HCT116 (cell line): ENCODE data around the gene OBSCN. TPM values are rescaled to one million over a fixed set of nuclear protein-coding genes. Genes with fewer than 3 reads are reported as not detected.

Experiments
- ATAC-seq: fragments of 200-7000 bp; cut with Tn5 transposase; 2 replicates; pipeline ENCODE4 v1.9.1; 2020; ENCODE audit warnings: mild to moderate bottlenecking, moderate library complexity
- BruUV-seq: library from RNA; stranded (reverse); fragments of 400-500 nt; replicated peaks from 2 replicates; lab custom pipeline; 2021; lab: Mats Ljungman, UMichigan
- CTCF ChIA-PET: fragments of 300-600 bp; sonication (Branson Sonifier 250); formaldehyde crosslinking; loops from one replicate; lab custom pipeline; 2021; ENCODE audit warnings: antibody characterized with exemption; lab: Charles Lee
- POLR2A ChIA-PET: fragments of 300-600, 350-600 bp; sonication (Branson Sonifier 250); formaldehyde crosslinking; loops from one replicate; lab custom pipeline; 2021; ENCODE audit warnings: antibody characterized with exemption; lab: Charles Lee
- RAD21 ChIA-PET, 2 experiments: fragments of 300-600 bp; sonication (Branson Sonifier 250); formaldehyde crosslinking; loops; one replicate each; lab custom pipeline; 2023; ENCODE audit warnings: low total read pairs in 2 of 2; ENCODE audit not compliant: uncharacterized antibody in 2 of 2, unreplicated experiment in 2 of 2, low non-redundant PET in 1 of 2; lab: Charles Lee
- DNase-seq: peaks from one replicate; pipeline ENCODE4 v3.0.0-alpha.2; 2010; ENCODE audit warnings: low read depth, low spot score
- H2AFZ ChIP-seq: fragments of 200-600 bp; shearing (Covaris generic), sonication (generic); 2 replicates; pipeline ENCODE4 v1.6.1; 2017; ENCODE audit warnings: low read depth, mixed run types, mixed read lengths, antibody characterized with exemption, low read length; ENCODE audit not compliant: poor library complexity, severe bottlenecking
- H3K27ac ChIP-seq: 2 replicates; pipeline ENCODE4 v1.5.1; 2012; ENCODE audit warnings: low read depth, low read length
- H3K27me3 ChIP-seq: fragments of 200-600 bp; sonication (generic); 2 replicates; pipeline ENCODE4 v1.6.1; 2016; ENCODE audit warnings: mixed run types, low read length, mixed read lengths; ENCODE audit not compliant: insufficient read depth
- H3K36me3 ChIP-seq, 2 experiments: fragments of 200-500 bp in 1 of 2; fragments of 200-600 bp in 1 of 2; sonication (Bioruptor generic) in 1 of 2; sonication (generic) in 1 of 2; 2 replicates each; pipeline versions ENCODE4 v1.5.1 to v1.6.1; 2014 to 2016; ENCODE audit warnings: low read length in 2 of 2, inconsistent platforms in 1 of 2, mixed read lengths in 1 of 2, mixed run types in 1 of 2; ENCODE audit not compliant: insufficient read depth in 2 of 2, control insufficient read depth in 1 of 2
- H3K4me1 ChIP-seq, 2 experiments: fragments of 200-600 bp in 1 of 2; sonication (generic) in 1 of 2; 2 replicates each; pipeline versions ENCODE4 v1.5.1 to v1.6.1; 2012 to 2017; ENCODE audit warnings: low read length in 2 of 2, inconsistent platforms in 1 of 2, mild to moderate bottlenecking in 1 of 2, mixed read lengths in 1 of 2, mixed run types in 1 of 2, moderate library complexity in 1 of 2; ENCODE audit not compliant: insufficient read depth in 2 of 2, control insufficient read depth in 1 of 2
- H3K4me2 ChIP-seq: fragments of 200-600 bp; sonication (generic); 2 replicates; pipeline ENCODE4 v1.6.1; 2017; ENCODE audit warnings: mixed run types, low read length, mixed read lengths
- H3K4me3 ChIP-seq, 2 experiments: fragments of 200-600 bp in 1 of 2; sonication (generic) in 1 of 2; replicated peaks in 1 of 2; 2 replicates each; pipeline ENCODE4 v1.5.1; 2011 to 2016; ENCODE audit warnings: low read length in 2 of 2, control low read depth in 1 of 2, low read depth in 1 of 2, mild to moderate bottlenecking in 1 of 2, mixed read lengths in 1 of 2, mixed run types in 1 of 2
- H3K79me2 ChIP-seq: fragments of 200-600 bp; sonication (generic); 2 replicates; pipeline ENCODE4 v1.6.1; 2017; ENCODE audit warnings: mild to moderate bottlenecking, mixed run types, low read length, moderate library complexity, mixed read lengths; ENCODE audit not compliant: insufficient read depth
- H3K9ac ChIP-seq: fragments of 200-600 bp; sonication (generic); 2 replicates; pipeline ENCODE4 v1.6.1; 2016; ENCODE audit warnings: low read length, mixed read lengths
- H3K9me2 ChIP-seq: fragments of 200-600 bp; sonication (generic), shearing (Covaris generic); 2 replicates; pipeline ENCODE4 v1.6.1; 2017; ENCODE audit warnings: mixed run types, mild to moderate bottlenecking, moderate library complexity; ENCODE audit not compliant: insufficient read depth
- H3K9me3 ChIP-seq, 2 experiments: fragments of 200-500 bp in 1 of 2; fragments of 200-600 bp in 1 of 2; sonication (Bioruptor generic) in 1 of 2; sonication (generic) in 1 of 2; 2 replicates each; pipeline ENCODE4 v1.6.1; 2014 to 2017; ENCODE audit warnings: low read length in 2 of 2, mixed read lengths in 2 of 2, inconsistent platforms in 1 of 2, low read depth in 1 of 2, mild to moderate bottlenecking in 1 of 2, mixed run types in 1 of 2, moderate library complexity in 1 of 2; ENCODE audit not compliant: control insufficient read depth in 1 of 2, insufficient read depth in 1 of 2
- H4K20me1 ChIP-seq: fragments of 200-600 bp; sonication (generic), shearing (Covaris generic); 2 replicates; pipeline ENCODE4 v1.6.1; 2017; ENCODE audit warnings: mixed run types, mild to moderate bottlenecking, moderate library complexity; ENCODE audit not compliant: insufficient read depth
- CBX3 ChIP-seq: IDR thresholded peaks from 2 replicates; pipeline ENCODE4 v1.6.1; 2012; ENCODE audit warnings: low read depth
- EZH2 ChIP-seq: fragments of 200-600 bp; sonication (generic); IDR thresholded peaks from 2 replicates; pipeline ENCODE4 v1.6.1; 2017; ENCODE audit warnings: antibody characterized with exemption, mixed run types
- FOSL1 ChIP-seq: IDR thresholded peaks from 2 replicates; pipeline ENCODE4 v1.6.1; 2012; ENCODE audit warnings: low read depth
- JUND ChIP-seq: IDR thresholded peaks from 2 replicates; pipeline ENCODE4 v1.6.1; 2012
- POLR2AphosphoS5 ChIP-seq: IDR thresholded peaks from 2 replicates; pipeline ENCODE4 v1.6.1; 2011; ENCODE audit warnings: mild to moderate bottlenecking, low read depth, low read length, moderate library complexity
- RAD21 ChIP-seq: IDR thresholded peaks from 2 replicates; pipeline ENCODE4 v1.6.1; 2012; ENCODE audit warnings: low read depth, mild to moderate bottlenecking
- ZFX ChIP-seq: fragments of 450-650 bp; IDR thresholded peaks from 2 replicates; pipeline ENCODE4 v1.6.1; 2017
- ZNF274 ChIP-seq: fragments of 200-500 bp; sonication (Bioruptor generic); IDR thresholded peaks from 2 replicates; pipeline ENCODE4 v1.6.1; 2014; ENCODE audit warnings: mild to moderate bottlenecking, low read depth, low read length, inconsistent platforms
- intact Hi-C: fragments of 100-400 bp; cut with micrococcal nuclease; formaldehyde crosslinking; loops from 2 replicates; pipeline ENCODE4 v1.10.0; 2022
- total RNA-seq: library from RNA; stranded (reverse); gene quantifications from one replicate; pipeline ENCODE4 v1.2.1, GENCODE V29; 2021; ENCODE audit not compliant: unreplicated experiment
- TF ChIP-seq, protein P1 (sequence below): IDR thresholded peaks from 2 replicates; pipeline ENCODE4 v1.6.1; 2012; ENCODE audit warnings: low read depth
- TF ChIP-seq, protein P2 (sequence below): IDR thresholded peaks from 2 replicates; pipeline ENCODE4 v1.6.1; 2012

The OBSCN gene
- total RNA-seq, 1 experiment from 2014 or later = 16.6 TPM

DNA sequence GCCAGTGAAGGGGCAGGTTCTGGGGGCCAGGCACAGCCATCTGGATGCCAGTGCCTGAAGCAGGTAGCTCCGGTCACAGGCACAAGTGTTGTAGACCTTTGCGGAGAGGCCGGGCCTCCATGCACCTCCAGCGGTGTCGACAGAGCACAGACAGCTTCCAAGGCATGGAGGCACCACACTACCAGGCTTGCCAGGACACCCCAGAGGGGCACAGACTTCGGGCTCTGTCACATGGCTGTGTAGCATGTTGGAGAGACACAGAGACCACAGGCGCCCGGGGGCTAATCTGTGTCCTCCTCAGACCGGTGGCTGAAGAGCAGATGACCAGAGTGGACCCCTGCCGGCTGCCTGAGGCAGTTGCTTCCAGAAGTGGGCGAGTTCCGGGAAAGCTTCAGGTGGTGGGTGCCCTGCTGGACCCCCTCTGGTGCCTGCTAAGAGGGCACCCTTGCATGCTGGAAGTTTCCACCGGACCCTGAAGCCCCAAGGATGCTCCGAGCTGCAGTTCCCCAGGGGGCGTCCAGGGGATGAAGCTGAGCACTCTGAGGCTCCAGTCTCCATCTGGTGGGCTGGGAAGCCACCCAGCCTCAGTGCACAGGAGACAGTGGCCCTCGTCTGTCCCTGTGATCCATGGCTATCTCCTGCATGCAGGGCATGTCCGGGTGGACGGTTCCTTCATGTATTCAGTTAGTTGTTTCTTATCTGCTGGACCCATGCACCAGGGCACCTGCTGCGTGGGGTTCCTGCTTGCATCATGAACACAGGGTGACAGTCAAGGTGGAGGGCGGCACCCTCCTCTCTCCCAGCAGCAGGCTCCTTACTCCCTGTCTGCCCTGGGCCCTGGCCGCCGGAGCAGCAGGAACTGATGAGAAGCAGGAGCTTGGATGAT lies 82.4 kb downstream of the OBSCN start (continued):
- TF ChIP-seq, protein P1, sequence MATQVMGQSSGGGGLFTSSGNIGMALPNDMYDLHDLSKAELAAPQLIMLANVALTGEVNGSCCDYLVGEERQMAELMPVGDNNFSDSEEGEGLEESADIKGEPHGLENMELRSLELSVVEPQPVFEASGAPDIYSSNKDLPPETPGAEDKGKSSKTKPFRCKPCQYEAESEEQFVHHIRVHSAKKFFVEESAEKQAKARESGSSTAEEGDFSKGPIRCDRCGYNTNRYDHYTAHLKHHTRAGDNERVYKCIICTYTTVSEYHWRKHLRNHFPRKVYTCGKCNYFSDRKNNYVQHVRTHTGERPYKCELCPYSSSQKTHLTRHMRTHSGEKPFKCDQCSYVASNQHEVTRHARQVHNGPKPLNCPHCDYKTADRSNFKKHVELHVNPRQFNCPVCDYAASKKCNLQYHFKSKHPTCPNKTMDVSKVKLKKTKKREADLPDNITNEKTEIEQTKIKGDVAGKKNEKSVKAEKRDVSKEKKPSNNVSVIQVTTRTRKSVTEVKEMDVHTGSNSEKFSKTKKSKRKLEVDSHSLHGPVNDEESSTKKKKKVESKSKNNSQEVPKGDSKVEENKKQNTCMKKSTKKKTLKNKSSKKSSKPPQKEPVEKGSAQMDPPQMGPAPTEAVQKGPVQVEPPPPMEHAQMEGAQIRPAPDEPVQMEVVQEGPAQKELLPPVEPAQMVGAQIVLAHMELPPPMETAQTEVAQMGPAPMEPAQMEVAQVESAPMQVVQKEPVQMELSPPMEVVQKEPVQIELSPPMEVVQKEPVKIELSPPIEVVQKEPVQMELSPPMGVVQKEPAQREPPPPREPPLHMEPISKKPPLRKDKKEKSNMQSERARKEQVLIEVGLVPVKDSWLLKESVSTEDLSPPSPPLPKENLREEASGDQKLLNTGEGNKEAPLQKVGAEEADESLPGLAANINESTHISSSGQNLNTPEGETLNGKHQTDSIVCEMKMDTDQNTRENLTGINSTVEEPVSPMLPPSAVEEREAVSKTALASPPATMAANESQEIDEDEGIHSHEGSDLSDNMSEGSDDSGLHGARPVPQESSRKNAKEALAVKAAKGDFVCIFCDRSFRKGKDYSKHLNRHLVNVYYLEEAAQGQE = no peak
- TF ChIP-seq EZH2 = no peak
- no peak for TF ChIP-seq ZNF274
- TF ChIP-seq ZFX = no peak
- TF ChIP-seq, all 23 proteins: peak for 0

DNA sequence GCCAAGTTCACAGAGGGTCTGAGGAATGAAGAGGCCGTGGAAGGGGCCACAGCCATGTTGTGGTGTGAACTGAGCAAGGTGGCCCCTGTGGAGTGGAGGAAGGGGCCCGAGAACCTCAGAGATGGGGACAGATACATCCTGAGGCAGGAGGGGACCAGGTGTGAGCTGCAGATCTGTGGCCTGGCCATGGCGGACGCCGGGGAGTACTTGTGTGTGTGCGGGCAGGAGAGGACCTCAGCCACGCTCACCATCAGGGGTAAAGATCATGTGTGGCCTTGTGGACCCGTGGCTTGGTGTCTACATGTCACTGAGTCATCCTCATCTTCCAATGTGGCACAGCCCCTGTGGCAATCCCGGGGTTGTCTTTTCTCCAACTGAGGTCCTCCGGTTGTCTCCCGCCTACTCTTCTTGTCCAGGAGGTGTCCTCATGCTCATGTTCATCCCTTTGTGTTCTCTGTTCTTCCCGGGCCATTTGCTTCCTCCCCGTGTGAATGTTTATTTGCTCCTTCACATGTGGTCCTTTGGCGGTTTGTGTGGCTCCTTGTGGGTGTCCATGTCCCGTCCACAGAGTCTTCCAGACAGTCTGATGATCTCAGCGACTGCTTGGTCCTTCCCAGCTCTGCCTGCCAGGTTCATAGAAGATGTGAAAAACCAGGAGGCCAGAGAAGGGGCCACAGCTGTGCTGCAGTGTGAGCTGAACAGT lies 84.2 kb downstream of the OBSCN start:
- intact Hi-C loops = no loop called here
- no peak for TF ChIP-seq RAD21
- TF ChIP-seq POLR2AphosphoS5 = no peak
- TF ChIP-seq EZH2 = no peak
- TF ChIP-seq FOSL1 = no peak
- TF ChIP-seq, protein P2, sequence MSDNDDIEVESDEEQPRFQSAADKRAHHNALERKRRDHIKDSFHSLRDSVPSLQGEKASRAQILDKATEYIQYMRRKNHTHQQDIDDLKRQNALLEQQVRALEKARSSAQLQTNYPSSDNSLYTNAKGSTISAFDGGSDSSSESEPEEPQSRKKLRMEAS = no peak
- TF ChIP-seq JUND = no peak
- TF ChIP-seq CBX3 = no peak
- Histone ChIP-seq H3K36me3 (no peaks in the 10 kb centered on the region), H3K4me3 (no peak overlapping the region), H3K9me3 (peaks cover under 1 to 2% of the 10 kb centered on the region in 2 experiments; a peak in 2 of 4 replicates), H3K27ac (no peak overlapping the region), H4K20me1 (no peaks in the 10 kb centered on the region), H3K4me1 (no peaks in the 10 kb centered on the region), H3K4me2 (no peak overlapping the region), H3K27me3 (no peaks in the 10 kb centered on the region), H2AFZ (no peak overlapping the region), H3K9me2 (no peaks in the 10 kb centered on the region), H3K9ac (no peak overlapping the region), H3K79me2 (no peaks in the 10 kb centered on the region)
- ChIA-PET RAD21 (no interaction called here), POLR2A (no interaction called here), CTCF (no interaction called here)
- no TSS peak for BruUV-seq
- ATAC-seq (no peak), DNase-seq (no peak)
